Stimulated activated naive CD8-positive, alpha-beta T cell treated with anti-CD3 and anti-CD28 coated beads, Interleukin-15, amount 100 ng/mL, for 72 hours (primary cell): Measurements from ENCODE around the gene CX3CR1.
"Not testable (repeated sequence)": the region's sequence is repeated elsewhere in the genome, so short reads cannot be mapped to it uniquely, and the experiment has no call there.

ENCODE experiments used
- ATAC-seq: fragments of 150-1000 bp; cut with Tn5 transposase; 2 replicates; pipeline ENCODE4 v1.10.0; 2021; ENCODE audit warnings: mild to moderate bottlenecking, moderate library complexity
- DNase-seq, 2 donors: peaks; one replicate each; pipeline ENCODE4 v3.0.0; 2021 to 2022
- H3K27ac Mint-ChIP-seq, 2 donors: one replicate each; pipeline ENCODE4 v1.8.0; 2022; ENCODE audit warnings: mild to moderate bottlenecking in 2 of 2, mixed read lengths in 2 of 2, moderate library complexity in 2 of 2
- H3K27me3 Mint-ChIP-seq: one replicate; pipeline ENCODE4 v1.8.0; 2022; ENCODE audit warnings: mixed read lengths
- H3K4me1 Mint-ChIP-seq: one replicate; pipeline ENCODE4 v1.8.0; 2022; ENCODE audit warnings: mild to moderate bottlenecking, mixed read lengths
- H3K4me3 Mint-ChIP-seq, 2 donors: one replicate each; pipeline ENCODE4 v1.8.0; 2022; ENCODE audit warnings: mild to moderate bottlenecking in 2 of 2, mixed read lengths in 2 of 2, moderate library complexity in 1 of 2
- H3K9me3 Mint-ChIP-seq, 2 donors: one replicate each; pipeline ENCODE4 v1.8.0; 2022; ENCODE audit warnings: mixed read lengths in 2 of 2

The CX3CR1 gene

GRCh38 chr3:39279745-39280517, at the start of gene CX3CR1:
Gene CX3CR1 (minus strand): TSS chr3:39280036. CDS start chr3:39266509, 13,527 bp downstream.
- Mint-ChIP-seq H3K9me3 (no peaks in the 10 kb centered on the region), H3K4me3 (no peak within 1 kb of the TSS), H3K4me1 (peaks cover 23% of the 10 kb centered on the region), H3K27me3 (peaks cover 19% of the 10 kb centered on the region), H3K27ac (no peak within 1 kb of the TSS)
- no peak for DNase-seq
- peak; percentile 30 for ATAC-seq

- H3K9me3 Mint-ChIP-seq = no peaks in the 10 kb centered on the region
- no peak for ATAC-seq
- H3K4me1 Mint-ChIP-seq = peaks cover 28% of the 10 kb centered on the region
- no peak within 1 kb of the TSS for H3K27ac Mint-ChIP-seq
- DNase-seq = no peak
- H3K27me3 Mint-ChIP-seq = no peaks in the 10 kb centered on the region
- no peak within 1 kb of the TSS for H3K4me3 Mint-ChIP-seq
These were observed 49.7 kb upstream of the CX3CR1 start, which contains the start of gene CCR8 for GRCh38 chr3:39329493-39329892. Gene CCR8 (plus strand): TSS chr3:39329709. CDS start chr3:39332332, 2,623 bp downstream.

- Mint-ChIP-seq H3K9me3 (no peaks in the 10 kb centered on the region), H3K27me3 (no peaks in the 10 kb centered on the region), H3K27ac (peak overlapping the region; percentile 6 to 76), H3K4me1 (peaks cover 37% of the 10 kb centered on the region), H3K4me3 (peak overlapping the region; percentile 24 to 25)
- DNase-seq (peak in 1 of 2 donors; percentile 27), ATAC-seq (peak; percentile 84)
These were observed 48.0 kb upstream of the CX3CR1 start for GRCh38 chr3:39327746-39328349.

GRCh38 chr3:39327053-39327745, 47.4 kb upstream of the CX3CR1 start:
- ATAC-seq (peak; percentile 35), DNase-seq (no peak)
- no peaks in the 10 kb centered on the region for H3K9me3 Mint-ChIP-seq
- peak overlapping the region; percentile 10 to 32 for H3K4me3 Mint-ChIP-seq
- H3K27me3 Mint-ChIP-seq = no peaks in the 10 kb centered on the region
- peak overlapping the region in 1 of 2 donors; percentile 8 for H3K27ac Mint-ChIP-seq
- peaks cover 40% of the 10 kb centered on the region for H3K4me1 Mint-ChIP-seq

- Mint-ChIP-seq H3K9me3 (no peaks in the 10 kb centered on the region), H3K4me1 (peaks cover 56% of the 10 kb centered on the region), H3K4me3 (no peak overlapping the region), H3K27me3 (peaks cover under 1% of the 10 kb centered on the region), H3K27ac (no peak overlapping the region)
- ATAC-seq (peak; percentile 74), DNase-seq (no peak)
These were observed 45.4 kb upstream of the CX3CR1 start for GRCh38 chr3:39325236-39325635.

- Mint-ChIP-seq H3K9me3 (no peaks in the 10 kb centered on the region), H3K27ac (no peak overlapping the region), H3K27me3 (peaks cover 11% of the 10 kb centered on the region), H3K4me3 (no peak overlapping the region), H3K4me1 (peaks cover 47% of the 10 kb centered on the region)
- no peak for ATAC-seq
- no peak for DNase-seq
These were observed 43.7 kb upstream of the CX3CR1 start for GRCh38 chr3:39323494-39323893.

- DNase-seq = no peak
- Mint-ChIP-seq H3K4me1 (peaks cover 41% of the 10 kb centered on the region), H3K27me3 (peaks cover 11% of the 10 kb centered on the region), H3K9me3 (no peaks in the 10 kb centered on the region), H3K4me3 (no peak overlapping the region), H3K27ac (no peak overlapping the region)
- ATAC-seq = no peak
These were observed 43.1 kb upstream of the CX3CR1 start for GRCh38 chr3:39322936-39323335.

GRCh38 chr3:39322209-39322715, 42.4 kb upstream of the CX3CR1 start:
- H3K9me3 Mint-ChIP-seq, H3K4me3 Mint-ChIP-seq, ATAC-seq, DNase-seq, H3K27ac Mint-ChIP-seq: not testable (repeated sequence)
- H3K4me1 Mint-ChIP-seq = peaks cover 35% of the 10 kb centered on the region
- peaks cover 11% of the 10 kb centered on the region for H3K27me3 Mint-ChIP-seq

GRCh38 chr3:39321574-39321983, 41.7 kb upstream of the CX3CR1 start:
- H3K9me3 Mint-ChIP-seq, H3K4me3 Mint-ChIP-seq, H3K27ac Mint-ChIP-seq, DNase-seq: not testable (repeated sequence)
- H3K27me3 Mint-ChIP-seq = peaks cover 11% of the 10 kb centered on the region
- H3K4me1 Mint-ChIP-seq = peaks cover 28% of the 10 kb centered on the region
- ATAC-seq = peak; percentile 61

GRCh38 chr3:39319249-39319648, 39.4 kb upstream of the CX3CR1 start:
- no peak for ATAC-seq
- peaks cover 8% of the 10 kb centered on the region in 2 donors for H3K9me3 Mint-ChIP-seq
- peaks cover 11% of the 10 kb centered on the region for H3K27me3 Mint-ChIP-seq
- H3K27ac Mint-ChIP-seq = no peak overlapping the region
- DNase-seq = no peak
- no peak overlapping the region for H3K4me3 Mint-ChIP-seq
- H3K4me1 Mint-ChIP-seq = peaks cover 35% of the 10 kb centered on the region

- Mint-ChIP-seq H3K27me3 (peaks cover 11% of the 10 kb centered on the region), H3K4me1 (peaks cover 31% of the 10 kb centered on the region), H3K4me3 (no peak overlapping the region), H3K9me3 (peaks cover 13 to 17% of the 10 kb centered on the region in 2 donors), H3K27ac (no peak overlapping the region)
- ATAC-seq = no peak
- no peak for DNase-seq
These were observed 38.5 kb upstream of the CX3CR1 start for GRCh38 chr3:39318301-39318700.

- Mint-ChIP-seq H3K27ac (no peak overlapping the region), H3K27me3 (peaks cover 11% of the 10 kb centered on the region), H3K4me3 (no peak overlapping the region), H3K4me1 (peaks cover 25% of the 10 kb centered on the region), H3K9me3 (peaks cover 13 to 20% of the 10 kb centered on the region in 2 donors)
- no peak for DNase-seq
- ATAC-seq = no peak
These were observed 37.8 kb upstream of the CX3CR1 start for GRCh38 chr3:39317571-39318169.

- Mint-ChIP-seq H3K4me1 (peaks cover 8% of the 10 kb centered on the region), H3K9me3 (peaks cover 13 to 20% of the 10 kb centered on the region in 2 donors), H3K27ac (peak overlapping the region; percentile 27 to 31), H3K27me3 (peaks cover 11% of the 10 kb centered on the region), H3K4me3 (no peak overlapping the region)
- DNase-seq (no peak), ATAC-seq (no peak)
These were observed 35.6 kb upstream of the CX3CR1 start for GRCh38 chr3:39315420-39315819.

- peaks cover 13 to 20% of the 10 kb centered on the region in 2 donors for H3K9me3 Mint-ChIP-seq
- H3K27ac Mint-ChIP-seq = peak overlapping the region in 1 of 2 donors; percentile 66
- H3K4me3 Mint-ChIP-seq = no peak overlapping the region
- no peaks in the 10 kb centered on the region for H3K27me3 Mint-ChIP-seq
- ATAC-seq = no peak
- no peak for DNase-seq
- H3K4me1 Mint-ChIP-seq = peaks cover 8% of the 10 kb centered on the region
These were observed 33.5 kb upstream of the CX3CR1 start for GRCh38 chr3:39313289-39313688.

- ATAC-seq = no peak
- no peak for DNase-seq
- peaks cover 50 to 70% of the 10 kb centered on the region in 2 donors for H3K9me3 Mint-ChIP-seq
- no peak overlapping the region for H3K4me3 Mint-ChIP-seq
- H3K4me1 Mint-ChIP-seq = no peaks in the 10 kb centered on the region
- no peak overlapping the region for H3K27ac Mint-ChIP-seq
- peaks cover 9% of the 10 kb centered on the region for H3K27me3 Mint-ChIP-seq
These were observed 22.3 kb upstream of the CX3CR1 start for GRCh38 chr3:39302178-39302577.
